Calu3 (cell line): ENCODE data around the gene HDAC4. TPM values are rescaled to one million over a fixed set of nuclear protein-coding genes. Genes with fewer than 3 reads are reported as not detected.
A peak's percentile ranks its signal among the peaks of the same experiment; 100 is the strongest.

Source experiments
- BruUV-seq: library from RNA; stranded (reverse); fragments of 400-500 nt; replicated peaks from 2 replicates; lab custom pipeline; 2021; lab: Mats Ljungman, UMichigan
- CTCF ChIA-PET: fragments of 300-600 bp; sonication (Branson Sonifier 250); formaldehyde crosslinking; loops from one replicate; lab custom pipeline; 2022; ENCODE audit warnings: antibody characterized with exemption; lab: Charles Lee
- DNase-seq: peaks from one replicate; pipeline ENCODE4 v3.0.0; 2022
- H3K27ac Mint-ChIP-seq: one replicate; pipeline ENCODE4 v1.8.0; 2022; ENCODE audit warnings: mixed read lengths; ENCODE audit not compliant: unreplicated experiment
- H3K27me3 Mint-ChIP-seq: one replicate; pipeline ENCODE4 v1.8.0; 2022; ENCODE audit warnings: mixed read lengths; ENCODE audit not compliant: unreplicated experiment
- H3K36me3 Mint-ChIP-seq: one replicate; pipeline ENCODE4 v1.8.0; 2022; ENCODE audit warnings: mild to moderate bottlenecking, moderate library complexity, mixed read lengths; ENCODE audit not compliant: insufficient read depth, unreplicated experiment
- H3K4me1 Mint-ChIP-seq: one replicate; pipeline ENCODE4 v1.8.0; 2022; ENCODE audit warnings: mild to moderate bottlenecking, low read depth, mixed read lengths; ENCODE audit not compliant: unreplicated experiment
- H3K4me3 Mint-ChIP-seq: one replicate; pipeline ENCODE4 v1.8.0; 2022; ENCODE audit warnings: mild to moderate bottlenecking, low read depth, moderate library complexity, mixed read lengths; ENCODE audit not compliant: unreplicated experiment
- H3K9me3 Mint-ChIP-seq: one replicate; pipeline ENCODE4 v1.8.0; 2022; ENCODE audit warnings: low read depth, mixed read lengths; ENCODE audit not compliant: unreplicated experiment
- CTCF ChIP-seq: fragments of 200-600 bp; IDR thresholded peaks from one replicate; pipeline ENCODE4 v1.8.0; 2022; ENCODE audit warnings: antibody characterized with exemption; ENCODE audit not compliant: unreplicated experiment
- intact Hi-C: fragments of 100-400 bp; cut with micrococcal nuclease; formaldehyde crosslinking; loops from one replicate; pipeline ENCODE4 v1.10.0; 2022; ENCODE audit not compliant: unreplicated experiment
- total RNA-seq: library from RNA; stranded (reverse); gene quantifications from 2 replicates; pipeline ENCODE4 v1.2.3, GENCODE V29; 2022

Gene HDAC4
- total RNA-seq, 1 experiment from 2014 or later, result 39.6 TPM

- Mint-ChIP-seq H3K4me3 (no peak overlapping the region), H3K36me3 (peaks cover 12% of the 10 kb centered on the region), H3K9me3 (no peaks in the 10 kb centered on the region), H3K27ac (no peak overlapping the region), H3K4me1 (peaks cover 17% of the 10 kb centered on the region), H3K27me3 (no peaks in the 10 kb centered on the region)
- BruUV-seq, result no TSS peak
- TF ChIP-seq CTCF, result no peak
- CTCF ChIA-PET, result interaction anchor here (0.9 to 1.0 kb wide), 2 partner anchors 89 to 111 kb away, joined by 3 read pairs; no protein-coding TSS in a partner anchor
- DNase-seq, result peak; percentile 81
- intact Hi-C loops, result no loop called here
Observed at GRCh38 chr2:239157771-239158170, 243.0 kb downstream of the HDAC4 start.

- no peaks in the 10 kb centered on the region for H3K9me3 Mint-ChIP-seq
- H3K4me3 Mint-ChIP-seq, result no peak overlapping the region
- peaks cover 17% of the 10 kb centered on the region for H3K4me1 Mint-ChIP-seq
- no peaks in the 10 kb centered on the region for H3K27me3 Mint-ChIP-seq
- no peak for TF ChIP-seq CTCF
- BruUV-seq, result no TSS peak
- no peak overlapping the region for H3K27ac Mint-ChIP-seq
- intact Hi-C loops, result no loop called here
- no peak for DNase-seq
- CTCF ChIA-PET, result interaction anchor here (0.9 to 1.0 kb wide), 2 partner anchors 89 to 112 kb away, joined by 3 read pairs; no protein-coding TSS in a partner anchor
- H3K36me3 Mint-ChIP-seq, result peaks cover 8% of the 10 kb centered on the region
Observed at GRCh38 chr2:239157269-239157668, 243.6 kb downstream of the HDAC4 start.

GRCh38 chr2:239156516-239157265, 244.1 kb downstream of the HDAC4 start:
- Mint-ChIP-seq H3K36me3 (peaks cover 5% of the 10 kb centered on the region), H3K27ac (no peak overlapping the region), H3K9me3 (no peaks in the 10 kb centered on the region), H3K4me1 (peaks cover 17% of the 10 kb centered on the region), H3K4me3 (no peak overlapping the region), H3K27me3 (no peaks in the 10 kb centered on the region)
- intact Hi-C loops, result no loop called here
- CTCF ChIA-PET, result no interaction called here
- no peak for TF ChIP-seq CTCF
- no peak for DNase-seq
- no TSS peak for BruUV-seq

- intact Hi-C loops, result no loop called here
- TF ChIP-seq CTCF, result no peak
- Mint-ChIP-seq H3K27me3 (no peaks in the 10 kb centered on the region), H3K4me3 (no peak overlapping the region), H3K9me3 (no peaks in the 10 kb centered on the region), H3K27ac (no peak overlapping the region), H3K4me1 (peaks cover 19% of the 10 kb centered on the region), H3K36me3 (peaks cover 5% of the 10 kb centered on the region)
- CTCF ChIA-PET, result no interaction called here
- BruUV-seq, result no TSS peak
- no peak for DNase-seq
Observed at GRCh38 chr2:239155806-239156480, 244.9 kb downstream of the HDAC4 start.
